Thyroid gland (tissue), 4 donors: Measurements from ENCODE around the gene IGFBP7.

Experiments
- CTCF ChIP-seq, 6 experiments: fragments of 200-600 bp in 3 of 6; fragments of 450-650 bp in 3 of 6; sonication (generic) in 3 of 6; IDR thresholded peaks; one replicate each; pipeline ENCODE4 v1.5.1; 2016 to 2019; ENCODE audit warnings: antibody characterized with exemption in 6 of 6, mild to moderate bottlenecking in 2 of 6, inconsistent platforms in 1 of 6, moderate library complexity in 1 of 6
- POLR2A ChIP-seq, 2 donors: fragments of 450-650 bp; IDR thresholded peaks; one replicate each; pipeline ENCODE4 v1.6.1; 2017; ENCODE audit warnings: antibody characterized with exemption in 2 of 2, mild to moderate bottlenecking in 2 of 2, moderate library complexity in 1 of 2

- TF ChIP-seq CTCF (IDR thresholded peaks at IDR 0.05) (no peak), POLR2A (IDR thresholded peaks at IDR 0.05) (no peak)
Observed at GRCh38 chr4:56986192-56986591, 124.0 kb downstream of the IGFBP7 start.
